HG02763 (cell line): ENCODE results near the gene KRTAP10-2.

ENCODE experiments used
- ATAC-seq: cut with Tn5 transposase; IDR thresholded peaks from one replicate; pipeline ENCODE4 v1.9.1; 2021; ENCODE audit warnings: mild to moderate bottlenecking, moderate library complexity; ENCODE audit not compliant: unreplicated experiment

KRTAP10-2 gene

GRCh38 chr21:44515359-44516165 is 35.7 kb downstream of the KRTAP10-2 start:
- no peak for ATAC-seq

GRCh38 chr21:44514746-44515358 is 36.5 kb downstream of the KRTAP10-2 start:
- no peak for ATAC-seq

DNA sequence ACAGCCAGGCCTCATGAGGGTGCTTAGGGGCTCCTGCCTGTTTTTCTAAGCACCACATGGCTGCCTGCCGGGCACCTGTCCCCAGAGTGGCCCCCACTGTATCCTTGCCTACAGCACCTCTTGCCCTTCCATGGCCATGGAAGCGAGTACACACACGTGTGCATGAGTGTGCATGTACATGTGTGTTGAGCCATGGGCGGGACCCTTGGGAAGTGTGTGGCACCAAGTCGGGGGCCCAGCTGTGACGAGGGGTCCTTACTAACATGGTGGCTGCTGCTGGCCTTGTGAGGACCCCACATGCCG is 37.1 kb downstream of the KRTAP10-2 start:
- ATAC-seq, result no peak

DNA sequence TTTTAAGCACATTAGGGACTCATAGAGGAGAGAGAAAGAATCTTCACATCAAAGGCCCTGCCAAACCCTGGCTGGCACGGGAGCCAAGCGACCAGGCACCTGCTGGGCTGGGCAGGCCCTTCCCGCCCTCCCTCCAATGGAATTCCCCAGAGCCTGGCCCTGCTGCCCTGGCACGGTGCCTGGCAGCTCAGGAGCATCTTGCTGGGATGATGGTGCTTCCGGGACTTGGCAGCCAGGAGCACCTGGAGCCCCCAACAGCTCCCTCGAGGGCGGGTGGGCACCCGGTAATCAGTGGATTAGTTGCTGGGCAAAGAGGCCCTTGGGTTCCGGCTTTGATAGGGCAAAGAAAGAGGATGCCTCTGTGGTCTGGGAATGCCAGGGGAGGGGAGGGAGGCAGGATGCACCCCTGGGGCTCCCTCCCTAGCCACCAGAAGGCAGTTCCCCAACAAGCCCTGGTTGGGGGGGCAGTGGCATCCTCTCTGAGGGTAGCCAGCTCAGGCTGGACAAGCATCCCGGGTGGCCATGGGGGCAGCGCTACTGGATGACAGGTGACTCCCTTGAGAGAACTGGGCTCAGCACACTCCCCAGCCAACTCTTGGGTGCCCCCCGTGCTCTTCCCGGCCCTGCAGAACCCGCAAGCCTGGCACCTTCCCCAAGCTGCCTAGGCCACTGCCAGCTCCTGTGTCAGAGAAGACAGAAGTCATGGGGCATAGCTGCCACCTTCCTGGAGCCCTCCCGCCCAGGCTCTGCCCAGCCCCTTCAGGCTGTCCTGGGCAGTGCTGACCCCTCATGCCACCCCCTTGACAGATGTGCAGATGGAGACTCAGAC is 37.7 kb downstream of the KRTAP10-2 start:
- no peak for ATAC-seq

GRCh38 chr21:44512496-44513388 is 38.6 kb downstream of the KRTAP10-2 start:
- ATAC-seq, result no peak

DNA sequence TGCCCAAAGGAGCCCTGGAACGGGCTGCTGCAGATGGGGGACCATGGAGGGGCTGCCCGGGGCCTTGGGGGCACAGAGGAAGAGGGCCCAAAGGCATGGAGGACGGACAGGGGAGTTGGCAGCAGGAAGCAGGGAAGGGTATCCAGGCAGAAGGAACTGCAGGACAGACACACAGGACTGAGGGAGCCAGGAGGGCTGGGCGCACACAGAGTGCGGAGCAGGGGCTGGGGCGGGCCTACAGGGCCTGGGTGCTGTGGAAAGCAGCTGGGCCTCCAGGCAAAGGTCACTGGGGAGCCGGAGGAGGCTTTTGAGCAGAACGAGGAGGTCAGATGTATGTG is 39.4 kb downstream of the KRTAP10-2 start:
- ATAC-seq, result no peak

- ATAC-seq, result no peak
These were observed 39.9 kb downstream of the KRTAP10-2 start for GRCh38 chr21:44511219-44511937.

DNA sequence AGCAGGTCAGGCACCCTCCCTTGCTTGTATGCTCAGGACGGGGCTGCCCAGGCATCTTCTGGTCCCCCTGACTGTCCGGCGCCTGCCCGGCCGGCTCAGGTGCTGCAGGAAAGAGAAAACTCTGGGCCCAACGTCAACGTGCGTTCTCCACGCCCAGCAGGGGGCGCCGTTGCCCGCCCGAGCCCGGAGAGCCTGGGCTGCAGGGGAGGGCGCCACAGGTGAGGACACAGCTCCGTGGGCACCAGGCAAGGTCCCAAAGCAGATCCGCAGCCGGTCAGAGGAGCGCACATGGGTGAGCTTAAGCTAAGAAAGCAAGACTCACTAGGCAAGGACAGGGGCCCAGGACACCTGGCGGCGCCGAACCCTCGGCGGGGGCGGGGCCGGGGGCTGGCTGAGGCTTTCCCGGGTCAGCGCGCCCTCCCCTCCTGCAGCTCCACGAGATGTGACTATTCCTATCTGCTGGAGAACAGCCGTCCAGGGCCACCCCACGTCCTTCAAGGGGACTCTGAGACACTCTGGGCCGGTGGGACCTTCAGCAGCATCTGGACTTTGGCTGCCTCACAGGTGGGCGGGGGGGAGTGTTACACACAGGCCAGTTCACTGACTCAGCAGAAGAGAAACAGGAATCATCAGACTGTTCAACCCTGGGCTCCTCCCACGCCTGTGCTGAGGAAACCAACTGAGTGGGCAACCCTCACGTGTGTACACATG is 40.6 kb downstream of the KRTAP10-2 start:
- ATAC-seq, result no peak

DNA sequence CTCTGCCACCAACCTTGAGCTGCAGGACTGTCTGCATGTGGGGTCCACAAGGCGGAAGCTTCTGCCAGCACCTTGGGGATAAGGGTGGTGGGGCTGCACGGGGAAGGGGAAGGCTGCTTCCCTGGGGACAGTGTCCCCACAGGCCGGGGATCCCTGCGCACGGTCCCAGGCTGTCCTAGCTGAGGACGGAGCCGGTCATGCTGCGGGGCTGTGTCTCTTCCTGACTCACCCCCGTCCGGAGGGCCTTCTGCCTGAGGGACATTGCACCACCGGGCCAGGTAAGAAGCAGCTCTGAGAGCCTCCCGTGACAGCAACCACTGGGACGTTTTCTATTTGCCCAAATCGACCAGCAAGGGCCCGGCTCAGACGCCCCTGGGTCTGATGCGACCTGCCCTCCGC is 41.2 kb downstream of the KRTAP10-2 start:
- ATAC-seq, result no peak

DNA sequence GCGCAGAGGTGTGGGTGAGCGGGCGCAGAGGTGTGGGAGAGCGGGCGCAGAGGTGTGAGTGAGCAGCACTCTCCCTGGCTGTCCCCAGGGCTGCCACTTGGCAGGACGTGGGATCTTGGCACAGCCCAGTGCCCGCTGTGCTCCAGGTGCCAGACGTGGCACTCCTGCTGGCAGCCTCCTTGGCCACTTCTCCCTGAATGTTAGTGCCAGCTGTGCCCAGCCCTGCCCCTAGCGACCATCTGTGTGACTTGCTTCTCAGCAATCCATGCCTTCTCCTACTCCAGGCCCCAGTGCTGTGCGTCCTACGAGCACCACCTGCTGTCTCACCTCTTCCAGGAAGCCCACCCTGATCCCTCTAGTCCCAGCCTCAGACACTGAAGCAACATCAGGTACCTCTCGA is 41.8 kb downstream of the KRTAP10-2 start:
- ATAC-seq, result no peak

GRCh38 chr21:44508711-44509445 is 42.4 kb downstream of the KRTAP10-2 start:
- ATAC-seq, result no peak

DNA sequence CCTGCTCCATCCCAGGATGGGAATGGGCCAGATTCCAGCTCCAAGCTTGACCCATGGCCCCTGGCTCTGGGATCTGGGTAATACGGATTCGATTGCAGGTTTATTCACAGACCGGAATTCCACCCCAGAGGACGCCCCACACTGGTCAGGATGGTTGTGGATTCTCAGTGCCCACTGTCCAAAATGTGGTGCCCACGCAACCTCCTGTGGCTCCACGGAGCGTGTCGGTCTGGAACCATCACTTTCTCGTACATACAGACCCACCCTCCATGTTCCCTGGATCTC is 42.9 kb downstream of the KRTAP10-2 start:
- no peak for ATAC-seq

DNA sequence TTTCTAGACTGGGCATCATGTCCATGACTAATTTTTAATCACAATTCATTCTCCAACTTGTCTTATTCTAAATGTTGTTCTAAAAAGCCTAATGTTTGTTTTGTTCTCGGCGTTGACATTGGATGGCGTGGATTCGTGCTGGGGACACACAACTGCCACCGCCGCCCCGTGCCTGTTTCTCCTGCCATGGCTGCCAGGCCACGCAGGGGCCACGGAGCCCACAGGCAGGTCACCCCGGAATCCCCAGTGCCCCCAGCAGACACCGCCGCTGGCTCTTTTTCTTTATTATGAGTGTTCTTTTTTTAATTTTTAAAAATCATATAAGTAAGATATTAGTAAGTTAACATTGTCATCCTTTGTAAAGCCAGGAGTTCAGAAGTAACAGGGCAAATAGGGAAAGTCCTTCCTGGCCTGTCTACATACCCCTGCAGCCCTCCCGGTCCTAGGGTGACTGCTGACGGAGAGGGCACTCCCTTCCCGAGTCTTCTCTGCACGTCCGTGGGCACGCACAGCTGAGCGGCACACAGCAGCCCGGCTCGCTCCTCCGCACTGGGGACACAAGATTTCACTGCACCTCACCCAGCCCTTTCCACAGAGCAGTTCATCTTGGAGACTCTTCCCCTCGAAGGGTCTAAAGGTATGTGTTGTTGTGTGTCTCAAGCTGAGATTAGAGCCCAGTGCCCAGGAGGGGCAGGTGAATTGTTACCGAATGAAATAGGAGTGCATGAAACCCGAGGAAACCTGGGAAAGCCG is 43.5 kb downstream of the KRTAP10-2 start:
- no peak for ATAC-seq

- ATAC-seq, result no peak
These were observed 44.7 kb downstream of the KRTAP10-2 start for GRCh38 chr21:44506279-44507255.

DNA sequence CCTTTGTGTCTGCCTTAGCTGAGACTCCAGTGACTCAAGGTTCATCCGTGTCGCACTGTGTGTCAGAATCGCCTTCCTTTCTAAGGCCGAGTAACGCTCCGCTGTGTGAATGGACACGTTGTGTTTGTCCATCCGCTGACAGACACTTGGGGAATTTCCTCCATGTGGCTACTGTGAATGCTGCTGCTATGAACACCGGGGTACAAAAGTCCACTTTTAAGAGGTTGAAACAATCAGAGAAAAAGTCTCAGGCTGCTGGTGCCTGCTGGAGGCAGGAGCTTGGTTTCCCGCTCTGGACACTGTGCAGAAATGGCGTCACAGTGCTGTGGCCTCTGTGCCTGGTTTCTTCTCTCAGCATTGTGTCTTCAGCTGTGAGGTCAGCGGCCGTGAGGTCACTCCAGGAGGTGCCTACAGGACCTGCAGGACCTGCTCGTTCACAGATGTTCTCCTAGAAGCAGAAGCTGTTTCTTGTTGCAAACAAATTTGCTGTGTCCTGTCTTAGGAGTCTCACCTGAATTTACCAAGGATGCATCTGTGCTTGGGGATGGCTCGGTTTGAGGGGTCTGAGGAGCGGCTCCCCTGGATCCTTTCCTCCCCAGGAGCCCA is 45.5 kb downstream of the KRTAP10-2 start:
- ATAC-seq, result no peak

- ATAC-seq, result no peak
These were observed 47.4 kb downstream of the KRTAP10-2 start for GRCh38 chr21:44503901-44504399.
